ENCODE results near the gene COMMD3.

DNA sequence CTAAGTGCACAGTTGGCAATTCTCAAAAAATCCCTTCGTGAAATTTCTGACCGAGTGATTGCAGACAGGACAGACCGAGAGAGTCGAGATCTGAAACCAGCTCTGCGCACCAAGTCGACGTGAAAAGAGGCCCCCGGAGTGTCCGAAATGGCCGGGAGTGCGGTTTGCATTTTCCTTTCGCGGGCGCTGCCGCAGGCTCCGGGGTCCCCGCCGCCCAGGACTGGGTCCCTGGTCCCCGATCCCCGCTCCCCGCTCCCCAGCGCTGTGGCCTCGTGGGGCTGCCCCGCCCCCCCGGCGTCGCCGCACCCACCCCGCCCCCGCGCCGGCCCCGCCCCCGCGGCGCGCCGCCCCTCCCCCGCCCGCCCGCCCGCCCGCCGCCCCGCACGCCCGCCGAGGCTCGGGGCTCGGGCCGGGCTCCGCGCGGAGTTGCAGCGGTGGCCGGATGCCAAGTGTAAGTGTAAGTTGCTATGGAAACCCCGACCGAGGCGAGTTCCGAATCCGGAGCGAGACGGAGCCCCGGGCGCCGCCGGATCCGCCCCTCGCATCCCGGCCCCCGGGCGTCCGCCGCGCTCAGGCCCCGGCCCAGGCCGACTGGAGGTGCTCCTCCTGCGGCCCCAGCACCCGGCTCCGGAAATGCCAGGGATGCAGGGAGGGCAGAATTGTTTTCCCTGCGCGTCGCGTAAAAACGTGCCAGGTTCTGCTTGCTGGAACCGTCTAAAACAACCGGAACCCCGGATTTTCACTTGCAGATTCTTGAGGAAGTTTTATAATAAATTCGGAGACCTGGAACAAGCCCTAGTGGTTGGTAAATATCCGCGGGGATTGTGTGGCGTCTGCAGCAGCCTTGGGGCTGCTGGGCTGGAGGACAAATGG, 9.3 kb downstream of the COMMD3 start:
- no peak for TF ChIP-seq CTCF (IDR thresholded peaks at IDR 0.05)
- no peak for TF ChIP-seq POLR2A (IDR thresholded peaks at IDR 0.05)
- TF ChIP-seq POLR2AphosphoS5 (IDR thresholded peaks at IDR 0.05) = no peak
